HUDEP-2 (cell line): ENCODE results near the gene SLC36A3.
"Not testable (repeated sequence)": the region's sequence is repeated elsewhere in the genome, so short reads cannot be mapped to it uniquely, and the experiment has no call there.

Experiments
- DNase-seq, 76 experiments: peaks; one replicate each; lab custom pipeline; 2025; ENCODE audit not compliant: unreplicated experiment in 76 of 76; lab: John Stamatoyannopoulos, UW

Gene SLC36A3

DNA sequence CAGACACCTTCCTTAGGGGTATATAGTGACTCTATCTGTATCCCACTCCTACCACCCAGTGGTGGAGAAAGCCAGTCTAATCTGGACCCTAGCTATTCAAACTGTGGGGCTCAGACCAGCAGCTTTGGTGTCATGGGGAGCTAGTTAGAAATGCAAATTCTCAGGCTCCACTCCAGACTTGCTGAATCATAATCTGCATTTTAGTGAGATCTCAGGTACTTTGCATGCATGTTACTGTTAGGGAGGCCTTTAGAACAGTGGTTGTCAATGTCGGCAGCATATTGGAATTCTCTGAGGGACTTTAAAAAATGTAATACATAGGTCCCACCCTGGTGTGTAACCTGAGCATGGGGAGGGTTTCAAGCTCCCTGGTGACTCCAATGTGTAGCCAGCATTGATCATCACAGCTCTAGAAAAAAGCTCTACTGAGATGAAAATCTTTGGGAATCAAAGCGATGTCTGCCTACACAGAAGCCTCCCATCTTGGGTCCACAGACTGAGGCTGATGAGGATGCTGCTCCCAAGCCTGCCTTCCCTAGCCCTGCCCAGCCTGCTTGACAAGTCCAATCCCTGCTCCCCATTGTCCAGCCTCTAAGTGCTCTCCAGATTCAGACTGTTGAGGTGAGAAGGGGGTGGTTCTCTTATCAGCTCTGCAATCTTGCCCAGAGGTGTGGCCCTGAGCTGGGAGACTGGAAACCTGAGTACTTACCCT is 62.5 kb downstream of the SLC36A3 start:
- DNase-seq = no peak

DNA sequence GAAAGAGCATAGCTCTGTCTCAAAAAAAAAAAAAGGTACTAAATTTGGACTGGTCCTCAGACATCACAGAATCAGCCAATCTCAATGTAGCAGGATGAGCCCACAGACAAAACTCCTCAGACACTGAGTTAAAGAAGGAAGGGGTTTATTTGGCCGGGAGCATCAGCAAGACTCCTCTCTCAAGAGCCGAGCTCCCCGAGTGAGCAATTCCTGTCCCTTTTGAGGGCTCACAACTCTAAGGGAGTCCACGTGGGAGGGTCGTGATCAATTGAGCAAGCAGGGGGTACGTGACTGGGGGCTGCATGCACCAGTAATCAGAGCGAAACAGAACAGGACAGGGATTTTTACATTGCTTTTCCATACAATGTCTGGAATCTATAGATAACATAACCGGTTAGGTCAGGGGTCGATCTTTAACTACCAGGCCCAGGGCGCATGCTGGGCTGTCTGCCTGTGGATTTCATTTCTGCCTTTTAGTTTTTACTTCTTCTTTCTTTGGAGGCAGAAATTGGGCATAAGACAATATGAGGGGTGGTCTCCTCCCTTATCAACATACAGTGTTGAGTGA is 63.2 kb downstream of the SLC36A3 start:
- not testable (repeated sequence) for DNase-seq

DNA sequence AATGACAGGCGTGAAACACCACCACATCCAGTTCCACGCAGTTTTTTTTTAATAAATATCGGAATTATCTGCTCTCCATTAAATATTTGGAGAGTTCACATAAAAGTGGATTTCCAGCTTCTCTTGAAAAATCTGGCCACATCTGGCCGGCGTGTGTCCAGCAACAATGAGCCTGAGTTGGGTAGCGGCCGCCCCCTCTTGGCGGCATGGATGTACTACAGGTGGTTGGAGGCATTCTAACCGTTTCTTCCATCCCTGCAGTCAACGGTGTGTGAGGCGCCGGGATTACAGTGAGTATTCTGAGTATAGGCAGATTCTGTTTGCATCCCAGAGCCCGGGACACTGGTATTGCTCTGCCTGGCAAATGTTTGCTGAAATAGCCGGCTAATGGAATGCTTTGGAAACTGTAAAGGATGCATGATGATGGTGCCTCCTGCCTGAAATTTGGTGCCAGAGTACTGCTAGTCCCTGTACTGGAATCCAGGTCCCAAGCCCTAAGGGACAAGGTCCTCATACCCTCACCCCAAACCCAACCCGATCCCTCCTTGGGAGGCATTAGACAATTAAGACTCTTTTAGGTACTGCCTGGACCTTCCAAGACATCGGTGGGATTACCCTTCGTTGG is 64.2 kb downstream of the SLC36A3 start:
- peak in 61 of 76 experiments; percentile 2 to 71 (median 42) for DNase-seq

DNA sequence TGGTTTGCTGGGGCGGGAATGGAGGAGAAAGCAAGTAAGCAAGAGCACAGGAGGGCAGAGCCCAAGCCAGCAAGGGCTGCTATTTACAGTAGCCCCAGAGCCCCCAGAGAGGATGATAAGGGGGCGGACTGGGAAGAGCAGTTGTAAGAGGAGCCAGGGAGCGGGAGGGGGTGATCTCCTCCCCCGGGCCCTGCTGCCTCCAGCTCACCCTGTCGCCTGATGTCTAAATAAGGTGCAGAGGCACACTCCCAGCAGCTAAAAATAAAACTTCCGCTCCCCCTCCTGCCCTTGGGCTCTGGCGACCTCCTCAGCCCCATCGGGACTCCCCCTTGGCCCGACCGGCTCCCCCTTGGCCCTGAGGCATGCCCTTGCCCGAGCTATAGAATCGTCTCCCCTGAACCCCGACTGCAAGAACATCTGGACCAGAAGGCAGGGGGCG is 65.2 kb downstream of the SLC36A3 start:
- DNase-seq = no peak

DNA sequence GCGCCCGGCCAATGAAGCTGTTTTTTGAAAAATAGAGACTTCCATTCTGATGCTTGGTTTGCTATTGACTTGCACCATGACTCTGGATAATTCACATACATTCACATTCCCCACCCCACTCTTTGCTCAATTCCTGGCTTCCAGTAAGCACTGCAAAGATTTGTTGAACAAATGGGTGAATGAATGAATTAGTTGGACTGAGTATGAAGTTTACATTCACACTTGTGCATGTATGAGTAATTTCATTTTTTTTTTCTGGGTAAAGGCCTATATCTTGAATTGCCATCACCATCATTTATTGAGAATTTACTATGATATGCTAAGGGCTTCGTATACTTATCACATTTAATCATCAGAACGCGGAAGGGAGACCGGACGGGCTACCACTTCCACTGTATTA is 65.9 kb downstream of the SLC36A3 start:
- no peak for DNase-seq

DNA sequence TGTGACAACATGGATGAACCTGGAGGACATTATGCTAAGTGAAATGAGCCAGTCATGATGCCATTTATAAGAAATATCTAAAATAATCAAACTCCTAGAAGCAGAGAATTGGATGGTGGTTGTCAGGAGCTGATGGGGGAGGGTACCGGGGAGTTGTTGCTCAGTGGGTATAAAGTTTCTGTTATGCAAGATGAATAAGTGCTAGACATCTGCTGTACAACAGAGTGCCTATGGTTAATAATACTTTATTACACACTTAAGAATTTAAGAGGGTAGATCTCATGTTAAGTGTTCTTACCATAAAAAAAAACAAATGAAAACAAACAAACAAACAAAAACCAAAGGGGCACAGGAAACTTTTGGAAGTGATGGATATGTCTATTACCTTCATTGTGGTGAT is 66.7 kb downstream of the SLC36A3 start:
- no peak for DNase-seq

DNA sequence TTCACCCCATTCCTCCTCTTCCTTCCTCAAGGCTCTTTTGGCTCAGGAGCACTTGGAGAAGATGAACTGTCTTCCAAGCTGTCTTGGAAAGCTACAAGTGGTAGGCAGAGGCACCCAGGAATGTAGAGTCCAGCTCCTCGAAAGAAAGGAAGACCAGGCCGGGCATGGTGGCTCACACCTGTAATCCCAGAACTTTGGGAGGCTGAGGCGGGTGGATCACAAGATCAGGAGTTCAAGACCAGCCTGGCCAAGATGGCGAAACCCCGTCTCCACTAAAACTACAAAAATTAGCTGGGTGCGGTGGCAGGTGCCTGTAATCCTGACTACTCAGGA is 68.4 kb downstream of the SLC36A3 start:
- not testable (repeated sequence) for DNase-seq

DNA sequence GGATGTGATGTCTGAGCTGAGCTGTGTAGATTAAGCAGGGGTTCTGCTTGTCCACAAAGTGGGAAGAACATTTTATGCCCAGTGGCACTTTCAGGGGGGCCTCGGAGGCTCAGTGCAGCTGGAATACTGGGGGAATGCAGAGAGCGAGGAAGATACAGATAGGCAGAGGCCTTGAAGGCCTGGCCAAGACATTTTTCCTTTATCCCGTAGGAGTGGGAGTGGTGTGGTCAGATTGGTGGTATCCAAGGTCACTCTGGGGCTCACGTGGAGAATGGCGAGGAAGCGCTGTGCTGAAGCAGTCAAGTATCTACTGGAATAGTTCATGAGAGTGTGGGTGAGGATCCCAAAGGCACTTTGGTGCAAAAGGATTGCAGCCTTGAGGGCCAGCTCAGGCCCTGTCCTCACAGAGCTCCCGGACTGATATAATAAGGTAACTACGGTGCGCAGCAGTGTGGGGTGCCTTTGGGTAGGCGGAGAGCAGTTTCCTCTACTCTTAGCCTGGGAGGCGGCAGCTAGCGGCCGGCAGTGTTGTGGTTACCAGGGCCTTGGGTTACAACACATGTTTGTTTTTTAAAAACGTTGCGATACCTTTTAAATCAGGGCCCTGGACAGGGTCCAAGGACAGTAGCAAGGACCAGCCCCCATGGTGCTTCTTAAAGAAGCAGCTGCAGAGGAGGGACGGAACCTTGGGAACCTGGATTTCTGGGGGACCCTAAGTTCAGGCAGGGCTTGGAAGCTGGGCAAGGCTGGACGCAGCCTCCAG is 68.9 kb downstream of the SLC36A3 start:
- DNase-seq = no peak

DNA sequence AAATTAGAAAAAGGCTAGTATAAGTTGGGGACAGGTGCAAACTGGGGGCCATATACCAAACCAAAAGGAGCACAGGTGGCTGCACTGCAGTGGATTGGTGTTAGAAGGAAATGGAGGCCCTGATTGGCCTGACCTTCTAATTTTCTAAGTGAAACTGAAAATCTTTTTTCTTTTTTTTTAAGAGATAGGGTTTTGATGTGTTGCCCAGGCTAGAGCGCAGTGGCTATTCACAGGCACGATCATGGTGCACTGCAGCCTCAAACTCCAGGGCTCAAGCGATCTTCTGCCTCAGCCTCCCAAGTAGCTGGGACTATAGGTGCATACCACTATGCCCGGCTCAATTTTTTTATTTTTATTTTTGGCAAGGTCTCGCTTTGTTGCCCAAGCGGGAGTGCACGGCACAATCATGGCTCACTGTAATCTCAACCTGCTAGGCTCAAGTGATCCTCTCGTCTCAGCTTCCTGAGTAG is 69.9 kb downstream of the SLC36A3 start:
- DNase-seq = no peak

DNA sequence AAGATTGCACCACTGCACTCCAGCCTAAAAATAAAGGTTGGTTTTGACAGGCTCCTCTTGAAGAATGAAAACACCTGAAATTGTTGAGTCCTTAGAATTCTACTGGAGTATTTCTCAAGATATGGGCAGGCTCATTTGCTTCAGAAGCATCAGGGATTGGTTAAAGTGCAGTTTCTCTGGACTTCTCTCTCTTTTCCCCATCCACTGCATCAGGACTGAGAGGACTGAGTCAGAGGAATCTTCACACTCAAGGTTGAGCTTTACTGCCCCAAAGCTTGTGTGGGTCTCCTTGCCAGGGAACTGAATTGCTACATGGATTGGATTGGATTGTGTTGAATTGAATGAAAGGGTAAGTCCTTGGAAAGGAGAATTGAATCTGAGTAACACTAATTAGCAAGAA is 72.2 kb downstream of the SLC36A3 start:
- DNase-seq = no peak

DNA sequence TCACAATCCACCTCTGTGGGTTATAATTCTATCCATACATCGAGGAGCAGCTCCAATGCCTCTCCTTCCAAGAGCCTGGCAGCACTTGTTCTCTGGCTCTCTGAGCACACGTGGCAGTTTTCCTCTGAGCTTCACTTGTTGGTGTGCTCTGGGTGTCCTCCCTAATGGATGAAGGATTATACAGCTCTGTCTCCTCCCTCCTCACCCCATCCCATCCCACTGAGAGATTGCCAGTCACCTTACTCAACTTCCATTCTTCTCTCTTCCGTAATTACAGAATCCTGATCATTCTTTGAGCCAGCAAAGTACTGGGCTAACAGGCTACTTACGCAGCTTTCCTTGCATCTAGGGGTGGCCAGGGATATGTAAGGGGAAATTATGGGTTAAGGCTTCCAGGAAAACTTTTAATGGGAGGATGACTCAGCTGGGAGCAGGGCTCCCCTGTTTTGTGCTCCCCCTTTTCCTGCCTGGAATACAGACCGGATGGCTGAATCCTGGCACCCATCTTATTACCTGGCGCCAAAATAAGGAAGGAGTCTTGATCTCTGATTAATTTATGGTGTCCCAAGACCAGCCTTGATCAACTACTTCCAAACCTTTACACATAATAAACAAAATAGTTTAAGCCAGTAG is 73.4 kb downstream of the SLC36A3 start:
- DNase-seq = no peak

DNA sequence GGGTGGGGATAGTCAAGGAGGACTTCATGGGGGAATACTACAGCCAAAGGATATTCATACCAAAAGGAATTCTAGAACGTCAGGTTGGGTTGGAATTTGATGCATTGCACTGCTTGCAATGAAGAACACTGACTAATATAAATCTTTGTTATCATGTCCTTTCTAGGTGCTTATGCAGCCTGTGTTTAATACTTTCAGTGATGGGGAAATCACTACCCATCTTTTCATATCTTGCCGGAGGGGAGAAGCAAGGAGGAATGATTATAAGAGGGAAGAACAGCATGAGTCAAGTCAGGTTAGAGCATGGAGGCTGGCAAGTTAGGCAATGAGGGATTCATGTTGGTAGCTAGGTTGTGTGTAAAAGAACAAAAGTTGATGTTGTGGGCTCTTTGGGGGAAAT is 74.6 kb downstream of the SLC36A3 start:
- DNase-seq = no peak

DNA sequence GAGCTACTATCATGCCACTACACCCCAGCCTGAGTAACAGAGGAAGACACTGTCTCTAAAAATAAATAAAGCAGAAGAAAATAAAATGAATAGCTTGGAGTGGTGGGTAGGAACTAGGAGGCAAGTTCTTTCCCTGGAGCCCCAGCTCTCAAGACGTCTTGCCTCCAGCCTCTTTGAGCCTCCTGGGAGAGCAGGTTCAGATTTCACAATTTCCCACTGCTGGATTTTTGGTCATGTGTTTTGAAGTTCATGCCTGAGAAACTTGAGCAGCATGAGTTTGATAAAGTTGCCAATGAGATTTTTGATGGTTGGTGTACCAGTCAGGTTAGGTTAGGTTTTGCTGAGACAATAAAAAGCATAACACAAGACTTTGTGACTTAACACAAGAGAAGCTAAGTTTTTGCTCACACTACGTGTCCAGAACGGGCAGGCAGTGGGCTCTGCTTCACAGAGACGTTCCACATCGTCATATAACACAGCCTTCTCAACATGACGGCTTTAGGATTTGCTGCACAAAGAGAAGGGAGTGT is 75.6 kb downstream of the SLC36A3 start:
- DNase-seq = no peak
